DND-41 (cell line): ENCODE measurements around the gene KCNK4.

Source experiments
- ATAC-seq: fragments of 200-7000 bp; cut with Tn5 transposase; 3 replicates; pipeline ENCODE4 v1.9.1; 2021; ENCODE audit warnings: low read depth; ENCODE audit not compliant: insufficient read depth
- DNase-seq: peaks from one replicate; pipeline ENCODE4 v3.0.0-alpha.2; 2020
- H2AFZ ChIP-seq: 2 replicates; pipeline ENCODE4 v1.6.0; 2012; ENCODE audit warnings: low read depth, low read length
- H3K27ac ChIP-seq: 2 replicates; pipeline ENCODE4 v1.5.1; 2012; ENCODE audit warnings: low read length, inconsistent platforms
- H3K27me3 ChIP-seq: fragments of 200-600 bp; sonication (generic); 2 replicates; pipeline ENCODE4 v1.6.0; 2012; ENCODE audit warnings: low read length, mild to moderate bottlenecking, inconsistent platforms; ENCODE audit not compliant: insufficient read depth, poor library complexity
- H3K36me3 ChIP-seq: 2 replicates; pipeline ENCODE4 v1.5.1; 2012; ENCODE audit warnings: low read length, inconsistent platforms; ENCODE audit not compliant: insufficient read depth
- H3K4me1 ChIP-seq: 2 replicates; pipeline ENCODE4 v1.5.1; 2012; ENCODE audit warnings: mild to moderate bottlenecking, low read length; ENCODE audit not compliant: insufficient read depth
- H3K4me2 ChIP-seq: 2 replicates; pipeline ENCODE4 v1.6.0; 2012; ENCODE audit warnings: mild to moderate bottlenecking, moderate library complexity, low read length, inconsistent platforms; ENCODE audit not compliant: insufficient read depth
- H3K4me3 ChIP-seq, 2 experiments: fragments of 200-600 bp in 1 of 2; shearing (Covaris generic) in 1 of 2; 2 replicates each; pipeline ENCODE4 v1.5.1; 2012 to 2016; ENCODE audit warnings: inconsistent platforms in 2 of 2, low read length in 2 of 2, mild to moderate bottlenecking in 2 of 2, low read depth in 1 of 2, moderate library complexity in 1 of 2
- H3K79me2 ChIP-seq: 2 replicates; pipeline ENCODE4 v1.6.0; 2012; ENCODE audit warnings: low read length, inconsistent platforms; ENCODE audit not compliant: insufficient read depth
- H3K9ac ChIP-seq: 2 replicates; pipeline ENCODE4 v1.6.0; 2012; ENCODE audit warnings: low read depth, mild to moderate bottlenecking, inconsistent platforms, low read length, moderate library complexity
- H3K9me3 ChIP-seq: 2 replicates; pipeline ENCODE4 v1.5.1; 2012; ENCODE audit warnings: low read length, moderate library complexity, mild to moderate bottlenecking, inconsistent platforms; ENCODE audit not compliant: insufficient read depth, severe bottlenecking
- H4K20me1 ChIP-seq: 2 replicates; pipeline ENCODE4 v1.6.0; 2012; ENCODE audit warnings: low read length; ENCODE audit not compliant: insufficient read depth
- CTCF ChIP-seq: IDR thresholded peaks from 2 replicates; pipeline ENCODE4 v1.5.1; 2012; ENCODE audit warnings: borderline replicate concordance, low read length, moderate library complexity, mild to moderate bottlenecking; ENCODE audit not compliant: poor library complexity, severe bottlenecking; ENCODE audit errors: extremely low read depth
- EZH2 ChIP-seq: IDR thresholded peaks from 3 replicates; pipeline ENCODE4 v1.6.1; 2012; ENCODE audit warnings: borderline replicate concordance, low read depth, mild to moderate bottlenecking, moderate library complexity, low read length, inconsistent platforms; ENCODE audit not compliant: severe bottlenecking

The KCNK4 gene

GRCh38 chr11:64338716-64339115 is 47.6 kb downstream of the KCNK4 start:
- H3K9ac ChIP-seq, result no peak overlapping the region
- peaks cover 11% of the 10 kb centered on the region for H3K4me1 ChIP-seq
- H3K27ac ChIP-seq, result no peak overlapping the region

GRCh38 chr11:64339286-64339685 is 48.2 kb downstream of the KCNK4 start:
- Histone ChIP-seq H2AFZ (peak overlapping the region; percentile 7; the same call in 1 of the 2 replicates), H3K9ac (no peak overlapping the region), H3K4me1 (peaks cover 11% of the 10 kb centered on the region), H3K4me2 (no peak overlapping the region), H3K9me3 (no peaks in the 10 kb centered on the region), H3K36me3 (no peaks in the 10 kb centered on the region), H3K79me2 (no peaks in the 10 kb centered on the region), H3K27me3 (no peaks in the 10 kb centered on the region), H3K27ac (no peak overlapping the region), H3K4me3 (no peak overlapping the region), H4K20me1 (no peaks in the 10 kb centered on the region; the same call in 1 of the 2 replicates)
- no peak for ATAC-seq
- DNase-seq, result no peak
- TF ChIP-seq CTCF (no peak), EZH2 (no peak)

More at GRCh38 chr11:64338716-64339115, 47.6 kb downstream of the KCNK4 start:
- no peaks in the 10 kb centered on the region for H3K9me3 ChIP-seq
- H3K4me3 ChIP-seq, result no peak overlapping the region
- no peak overlapping the region for H3K4me2 ChIP-seq
- H3K27me3 ChIP-seq, result no peaks in the 10 kb centered on the region
- ATAC-seq, result no peak
- no peaks in the 10 kb centered on the region for H3K79me2 ChIP-seq
- TF ChIP-seq EZH2, result no peak
- TF ChIP-seq CTCF, result no peak
- no peak overlapping the region for H2AFZ ChIP-seq
- H3K36me3 ChIP-seq, result no peaks in the 10 kb centered on the region
- H4K20me1 ChIP-seq, result no peaks in the 10 kb centered on the region; the same call in 1 of the 2 replicates
- no peak for DNase-seq

DNA sequence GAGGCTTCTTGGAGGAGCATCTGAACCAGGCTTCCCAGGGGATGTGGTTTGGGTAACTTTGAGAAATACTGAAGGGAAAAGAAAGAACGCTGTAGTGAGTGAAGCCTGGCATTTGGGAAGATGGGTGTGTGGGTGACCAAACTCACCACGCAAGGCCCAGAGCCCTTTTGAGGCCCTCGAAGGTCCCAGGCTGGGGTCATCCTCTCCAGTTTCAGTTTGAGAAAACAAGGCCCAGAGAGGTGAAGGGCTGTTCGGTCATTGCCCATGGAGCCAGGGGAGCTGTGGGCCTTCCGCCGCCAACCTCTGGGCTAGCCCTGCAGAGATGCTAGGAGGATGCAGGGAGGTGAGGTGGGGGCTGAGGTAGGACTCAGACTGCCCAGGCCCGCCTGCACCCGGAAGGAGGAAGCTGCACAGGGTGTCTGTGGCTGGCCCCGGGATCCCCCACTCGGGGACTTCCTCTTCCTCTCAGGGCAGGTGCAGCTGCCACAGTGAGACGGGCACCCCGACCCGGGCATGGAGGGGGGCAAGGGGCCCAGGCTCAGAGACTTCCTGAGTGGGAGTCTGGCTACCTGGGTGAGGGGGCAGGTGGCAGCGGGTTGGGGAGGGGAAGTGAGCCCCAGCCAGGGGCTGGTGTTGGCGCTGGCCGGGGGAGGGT is 48.8 kb downstream of the KCNK4 start, which contains the start of gene CCDC88B:
TSS of gene CCDC88B (plus strand) at position 451 of the 655 bp plus-strand sequence. CDS start at position 514, 63 bp downstream.
- H4K20me1 ChIP-seq, result no peaks in the 10 kb centered on the region; the same call in 1 of the 2 replicates
- no peaks in the 10 kb centered on the region for H3K79me2 ChIP-seq
- TF ChIP-seq CTCF (no peak), EZH2 (no peak)
- H3K27ac ChIP-seq, result no peak within 1 kb of the TSS
- DNase-seq (peak; percentile 77), ATAC-seq (peak; percentile 92)
- H3K9me3 ChIP-seq, result no peaks in the 10 kb centered on the region
- H3K27me3 ChIP-seq, result no peaks in the 10 kb centered on the region
- H3K36me3 ChIP-seq, result no peaks in the 10 kb centered on the region
- H2AFZ ChIP-seq, result peak within 1 kb of the TSS; percentile 7; the same call in 1 of the 2 replicates
- H3K4me3 ChIP-seq, result no peak within 1 kb of the TSS
- peaks cover 11% of the 10 kb centered on the region for H3K4me1 ChIP-seq
- no peak within 1 kb of the TSS for H3K4me2 ChIP-seq
- H3K9ac ChIP-seq, result no peak within 1 kb of the TSS
